Dermis microvascular lymphatic vessel endothelial cell (primary cell): ENCODE results near the gene TRAF3IP3. TPM values are rescaled to one million over a fixed set of nuclear protein-coding genes. Genes with fewer than 3 reads are reported as not detected.

ENCODE experiments used
- DNase-seq, 2 donors: peaks; one replicate each; pipeline versions ENCODE4 v3.0.0 to v3.0.0-alpha.2; 2010; ENCODE audit warnings: low read depth in 2 of 2
- total RNA-seq: library from RNA; depleted of rRNA; stranded (reverse); fragments of >200 nt; gene quantifications from 2 replicates; pipeline ENCODE4 v1.2.1, GENCODE V29; 2014

The TRAF3IP3 gene
- total RNA-seq, 1 donor from 2014 or later, result not detected

DNA sequence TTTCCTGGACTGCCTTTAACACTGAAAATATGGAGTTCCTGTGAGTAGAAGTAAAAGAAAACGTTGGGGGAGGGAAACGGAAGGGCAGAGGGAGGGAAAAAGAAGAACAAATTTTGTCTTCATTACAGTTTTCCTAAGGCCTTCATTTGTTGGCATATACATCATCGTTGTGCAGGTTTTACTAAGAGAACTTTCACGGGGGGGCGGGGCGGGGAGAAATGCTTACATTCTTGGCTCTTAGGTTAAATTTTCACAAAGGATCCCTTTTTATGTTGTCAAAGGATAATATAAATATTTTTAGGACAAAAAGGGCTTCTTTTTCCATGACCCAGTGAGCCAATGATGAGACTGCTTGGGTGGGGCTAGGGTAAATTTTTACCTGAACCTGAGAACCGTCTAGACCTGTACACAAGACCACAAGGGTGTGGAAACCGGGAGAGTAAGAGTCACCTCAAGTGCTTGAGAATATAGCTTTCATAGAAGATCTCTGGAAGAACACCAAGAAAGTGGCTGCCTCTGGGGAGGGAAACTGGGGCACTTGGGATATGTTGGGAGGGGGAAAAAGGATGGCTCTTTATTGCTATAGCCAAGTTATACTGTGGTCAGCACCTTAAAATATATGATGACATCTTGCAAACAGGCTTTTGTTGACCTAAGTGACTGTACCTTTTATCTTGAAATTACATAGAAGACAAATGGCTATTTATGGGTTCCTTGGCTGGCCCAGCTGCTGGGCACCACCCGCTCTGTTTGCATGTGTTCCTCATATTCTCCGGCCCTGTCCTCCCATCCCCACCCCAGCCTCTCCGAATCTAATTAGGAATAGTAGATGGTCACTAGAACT lies 70.0 kb downstream of the TRAF3IP3 start:
- DNase-seq, result no peak

DNA sequence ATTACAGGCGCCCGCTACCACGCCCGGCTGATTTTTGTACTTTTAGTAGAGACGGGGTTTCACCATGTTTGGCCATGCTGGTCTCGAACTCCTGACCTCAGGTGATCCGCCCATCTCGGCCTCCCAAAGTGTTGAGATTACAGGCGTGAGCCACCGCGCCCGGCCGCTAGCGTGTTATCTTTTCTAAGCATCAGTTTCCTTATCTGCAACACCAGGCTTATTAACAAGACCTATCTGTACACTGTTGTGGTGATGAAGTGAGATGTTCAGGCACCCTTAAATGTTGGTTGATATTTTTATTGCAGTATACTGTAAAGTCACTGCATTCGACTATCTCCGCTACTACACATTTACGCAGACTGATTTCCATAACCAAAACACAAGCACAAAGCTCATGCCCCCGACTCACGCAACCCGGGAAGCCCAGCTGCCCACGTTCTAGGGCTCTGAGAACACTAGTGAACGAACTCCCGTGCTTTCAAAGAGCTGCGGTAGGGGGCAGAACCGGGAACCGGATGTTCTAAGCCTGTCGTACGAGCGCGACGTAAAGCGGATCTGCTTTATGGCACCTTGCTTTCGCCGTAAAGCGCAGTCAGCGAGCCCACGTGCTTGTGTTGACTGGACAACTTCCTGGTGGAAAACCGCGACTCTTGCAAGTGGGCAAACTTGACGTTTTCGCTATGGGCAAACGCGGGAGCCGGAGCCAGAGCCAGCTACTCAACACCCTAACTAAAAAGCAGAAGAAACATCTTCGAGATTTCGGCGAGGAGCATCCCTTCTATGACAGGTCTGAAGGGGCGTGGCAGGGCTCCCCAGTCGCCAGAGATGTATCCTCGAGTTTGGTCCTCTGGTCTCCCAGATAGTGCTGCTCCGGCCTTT lies 71.8 kb downstream of the TRAF3IP3 start, which contains the start of gene UTP25:
TSS of gene UTP25 (plus strand) at position 589 of the 879 bp plus-strand sequence. CDS start at position 681, 92 bp downstream.
- DNase-seq, result peak; percentile 97 to 98

- DNase-seq, result no peak
Measured at GRCh38 chr1:209829716-209830115, 73.9 kb downstream of the TRAF3IP3 start.

DNA sequence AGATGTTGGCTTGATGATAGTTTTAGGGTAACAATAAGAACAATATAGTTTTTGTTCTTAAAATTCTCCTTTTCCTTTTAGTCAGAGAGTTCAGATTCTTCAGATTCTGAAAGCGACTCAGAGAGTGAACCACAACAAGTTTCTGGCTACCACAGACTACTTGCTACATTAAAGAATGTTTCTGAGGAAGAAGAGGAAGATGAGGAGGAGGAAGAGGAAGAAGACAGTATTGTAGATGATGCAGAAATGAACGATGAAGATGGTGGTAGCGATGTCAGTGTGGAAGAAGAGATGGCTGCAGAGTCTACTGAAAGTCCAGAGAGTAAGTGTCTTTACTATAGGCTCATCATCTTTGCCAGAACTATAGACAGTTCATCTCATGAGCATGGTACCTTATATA lies 74.9 kb downstream of the TRAF3IP3 start:
- DNase-seq, result no peak

- DNase-seq, result peak in 1 of 2 donors; percentile 32
Measured at GRCh38 chr1:209831615-209832014, 75.8 kb downstream of the TRAF3IP3 start.

Other genes with a start within 250 kb of the TRAF3IP3 start
- gene CAMK1G, start 172.3 kb upstream of the TRAF3IP3 start, total RNA-seq, result not detected in 2 replicates
- gene LAMB3, start 103.6 kb upstream of the TRAF3IP3 start, total RNA-seq, result 1.3 and 3.0 TPM in 2 replicates
- gene G0S2, start 80.6 kb upstream of the TRAF3IP3 start, total RNA-seq, result 0.25 and 1.2 TPM in 2 replicates
- not detected in 2 replicates for gene HSD11B1, start 51.2 kb upstream of the TRAF3IP3 start, total RNA-seq
- 1.9 and 2.1 TPM in 2 replicates for gene C1orf74, start 28.5 kb downstream of the TRAF3IP3 start, total RNA-seq
- gene IRF6, start 50.1 kb downstream of the TRAF3IP3 start, total RNA-seq, result 0.51 and 2.6 TPM in 2 replicates
- 4.0 and 5.3 TPM in 2 replicates for gene UTP25, start 71.9 kb downstream of the TRAF3IP3 start, total RNA-seq
- 0.13 TPM in 2 replicates for gene SYT14, start 182.2 kb downstream of the TRAF3IP3 start, total RNA-seq